ENCODE results near the gene C21orf91. TPM values are rescaled to one million over a fixed set of nuclear protein-coding genes. Genes with fewer than 3 reads are reported as not detected.

Gene C21orf91
- total RNA-seq (10 to 100 TPM; 39.6 to 42.8 TPM), polyA plus RNA-seq (54.1 TPM)

GRCh38 chr21:17819114-17819876 is at the start of gene C21orf91:
C21orf91 (minus strand) TSS chr21:17819356; CDS start chr21:17818318, 1,038 bp downstream.
- H3K4me1 Mint-ChIP-seq, result peaks cover 45 to 61% (median 57%) of the 10 kb centered on the region in 3 donors
- H3K4me1 ChIP-seq (ENCODE audit: insufficient read depth, low read length), result peaks cover 45% of the 10 kb centered on the region
- peak; percentile 77 to 93 (median 89) for DNase-seq
- H3K27me3 Mint-ChIP-seq, result no peaks in the 10 kb centered on the region
- H3K9me3 ChIP-seq (ENCODE audit: low read length), result no peaks in the 10 kb centered on the region
- H3K4me3 ChIP-seq (ENCODE audit: low read length), result peak within 1 kb of the TSS; percentile 70
- H3K36me3 Mint-ChIP-seq, result peaks cover 3 to 39% (median 5%) of the 10 kb centered on the region in 3 donors
- H3K27me3 ChIP-seq (ENCODE audit: insufficient read depth, low read length, poor library complexity, severe bottlenecking), result no peaks in the 10 kb centered on the region
- ChIA-PET CTCF (interaction anchor here (0.7 to 2.3 kb wide), 13 partner anchors 13 to 140 kb away, joined by 3 to 13 read pairs (median 7); no protein-coding TSS in a partner anchor), POLR2A (interaction anchor here (1.0 to 4.6 kb wide), 9 partner anchors 15 to 208 kb away, joined by 4 to 53 read pairs (median 10); no protein-coding TSS in a partner anchor)
- peak within 1 kb of the TSS; percentile 96 to 100 (median 99) for H3K27ac Mint-ChIP-seq
- H3K4me3 Mint-ChIP-seq, result peak within 1 kb of the TSS; percentile 95 to 99 (median 98)
- peak within 1 kb of the TSS; percentile 88 for H3K27ac ChIP-seq (ENCODE audit: low read depth, low read length)
- no peaks in the 10 kb centered on the region for H3K36me3 ChIP-seq (ENCODE audit: insufficient read depth, low read length)
- no peaks in the 10 kb centered on the region for H3K9me3 Mint-ChIP-seq

- no peaks in the 10 kb centered on the region for H3K27me3 ChIP-seq (ENCODE audit: insufficient read depth, low read length, poor library complexity, severe bottlenecking)
- CTCF ChIA-PET, result interaction anchor here (0.9 kb wide), 1 partner anchor 9 kb away, joined by 3 read pairs; no protein-coding TSS in a partner anchor
- no peak overlapping the region for H3K27ac Mint-ChIP-seq
- peaks cover 0 to 6% (median 0%) of the 10 kb centered on the region in 5 donors for H3K9me3 Mint-ChIP-seq
- no peaks in the 10 kb centered on the region for H3K4me1 Mint-ChIP-seq
- no peaks in the 10 kb centered on the region for H3K36me3 ChIP-seq (ENCODE audit: insufficient read depth, low read length)
- POLR2A ChIA-PET, result no interaction called here
- DNase-seq, result no peak
- peaks cover 2 to 3% of the 10 kb centered on the region in 2 donors for H3K27me3 Mint-ChIP-seq
- peaks cover 0 to 12% (median 3%) of the 10 kb centered on the region in 3 donors for H3K36me3 Mint-ChIP-seq
- H3K27ac ChIP-seq (ENCODE audit: low read depth, low read length), result no peak overlapping the region
- no peaks in the 10 kb centered on the region for H3K4me1 ChIP-seq (ENCODE audit: insufficient read depth, low read length)
- no peak overlapping the region for H3K4me3 ChIP-seq (ENCODE audit: low read length)
- H3K9me3 ChIP-seq (ENCODE audit: low read length), result no peaks in the 10 kb centered on the region
- no peak overlapping the region for H3K4me3 Mint-ChIP-seq
Observed at GRCh38 chr21:17866590-17866989, 47.4 kb upstream of the C21orf91 start.

- Mint-ChIP-seq H3K36me3 (peaks cover 0 to 2% (median 0%) of the 10 kb centered on the region in 3 donors), H3K4me3 (no peak overlapping the region), H3K4me1 (no peaks in the 10 kb centered on the region), H3K9me3 (peaks cover 0 to 2% (median 0%) of the 10 kb centered on the region in 5 donors), H3K27me3 (peaks cover 2 to 5% of the 10 kb centered on the region in 2 donors), H3K27ac (no peak overlapping the region)
- Histone ChIP-seq H3K4me1 (ENCODE audit: insufficient read depth, low read length) (no peaks in the 10 kb centered on the region), H3K4me3 (ENCODE audit: low read length) (no peak overlapping the region), H3K27me3 (ENCODE audit: insufficient read depth, low read length, poor library complexity, severe bottlenecking) (no peaks in the 10 kb centered on the region), H3K36me3 (ENCODE audit: insufficient read depth, low read length) (no peaks in the 10 kb centered on the region), H3K27ac (ENCODE audit: low read depth, low read length) (no peak overlapping the region), H3K9me3 (ENCODE audit: low read length) (no peaks in the 10 kb centered on the region)
- CTCF ChIA-PET, result no interaction called here
- DNase-seq, result no peak
- POLR2A ChIA-PET, result no interaction called here
Observed at GRCh38 chr21:17859661-17860060, 40.5 kb upstream of the C21orf91 start.

GRCh38 chr21:17858747-17859146 is 39.6 kb upstream of the C21orf91 start:
- H3K9me3 Mint-ChIP-seq, result peaks cover 0 to 2% (median 0%) of the 10 kb centered on the region in 5 donors
- POLR2A ChIA-PET, result no interaction called here
- H3K27me3 Mint-ChIP-seq, result peaks cover 0 to 5% of the 10 kb centered on the region in 2 donors
- no peak overlapping the region for H3K4me3 Mint-ChIP-seq
- Histone ChIP-seq H3K27ac (ENCODE audit: low read depth, low read length) (no peak overlapping the region), H3K4me3 (ENCODE audit: low read length) (no peak overlapping the region), H3K27me3 (ENCODE audit: insufficient read depth, low read length, poor library complexity, severe bottlenecking) (no peaks in the 10 kb centered on the region), H3K36me3 (ENCODE audit: insufficient read depth, low read length) (no peaks in the 10 kb centered on the region), H3K4me1 (ENCODE audit: insufficient read depth, low read length) (no peaks in the 10 kb centered on the region), H3K9me3 (ENCODE audit: low read length) (no peaks in the 10 kb centered on the region)
- no peak for DNase-seq
- CTCF ChIA-PET, result interaction anchor here (1.2 kb wide), 1 partner anchor 8 kb away, joined by 3 read pairs; no protein-coding TSS in a partner anchor
- H3K36me3 Mint-ChIP-seq, result peaks cover 0 to 1% (median 0%) of the 10 kb centered on the region in 3 donors
- H3K4me1 Mint-ChIP-seq, result no peaks in the 10 kb centered on the region
- no peak overlapping the region for H3K27ac Mint-ChIP-seq

GRCh38 chr21:17854745-17855144 is 35.6 kb upstream of the C21orf91 start:
- Mint-ChIP-seq H3K36me3 (peaks cover 0 to 4% (median 1%) of the 10 kb centered on the region in 3 donors), H3K27ac (no peak overlapping the region), H3K4me1 (no peaks in the 10 kb centered on the region), H3K4me3 (no peak overlapping the region), H3K9me3 (peaks cover 0 to 3% (median 1%) of the 10 kb centered on the region in 5 donors), H3K27me3 (peaks cover 0 to under 1% of the 10 kb centered on the region in 2 donors)
- H3K9me3 ChIP-seq (ENCODE audit: low read length), result no peaks in the 10 kb centered on the region
- H3K27ac ChIP-seq (ENCODE audit: low read depth, low read length), result no peak overlapping the region
- no peaks in the 10 kb centered on the region for H3K27me3 ChIP-seq (ENCODE audit: insufficient read depth, low read length, poor library complexity, severe bottlenecking)
- H3K4me3 ChIP-seq (ENCODE audit: low read length), result no peak overlapping the region
- CTCF ChIA-PET, result no interaction called here
- POLR2A ChIA-PET, result no interaction called here
- no peaks in the 10 kb centered on the region for H3K4me1 ChIP-seq (ENCODE audit: insufficient read depth, low read length)
- no peaks in the 10 kb centered on the region for H3K36me3 ChIP-seq (ENCODE audit: insufficient read depth, low read length)
- DNase-seq, result no peak

GRCh38 chr21:17853393-17854275 is 34.5 kb upstream of the C21orf91 start:
- no peak overlapping the region for H3K4me3 Mint-ChIP-seq
- no peak overlapping the region for H3K4me3 ChIP-seq (ENCODE audit: low read length)
- H3K36me3 Mint-ChIP-seq, result peaks cover 0 to 4% (median 2%) of the 10 kb centered on the region in 3 donors

GRCh38 chr21:17848228-17848627 is 29.1 kb upstream of the C21orf91 start:
- Mint-ChIP-seq H3K4me1 (no peaks in the 10 kb centered on the region), H3K4me3 (no peak overlapping the region), H3K27ac (peak overlapping the region in 1 of 8 donors; percentile 67), H3K9me3 (peaks cover 0 to 3% (median 0%) of the 10 kb centered on the region in 5 donors), H3K27me3 (no peaks in the 10 kb centered on the region), H3K36me3 (peaks cover 0 to 4% (median 3%) of the 10 kb centered on the region in 3 donors)
- H3K27me3 ChIP-seq (ENCODE audit: insufficient read depth, low read length, poor library complexity, severe bottlenecking), result no peaks in the 10 kb centered on the region
- no peaks in the 10 kb centered on the region for H3K4me1 ChIP-seq (ENCODE audit: insufficient read depth, low read length)
- POLR2A ChIA-PET, result no interaction called here
- H3K36me3 ChIP-seq (ENCODE audit: insufficient read depth, low read length), result no peaks in the 10 kb centered on the region
- no peak for DNase-seq
- CTCF ChIA-PET, result no interaction called here
- no peaks in the 10 kb centered on the region for H3K9me3 ChIP-seq (ENCODE audit: low read length)
- H3K27ac ChIP-seq (ENCODE audit: low read depth, low read length), result no peak overlapping the region
- no peak overlapping the region for H3K4me3 ChIP-seq (ENCODE audit: low read length)

More at GRCh38 chr21:17853393-17854275, 34.5 kb upstream of the C21orf91 start:
- Mint-ChIP-seq H3K4me1 (no peaks in the 10 kb centered on the region), H3K27ac (no peak overlapping the region), H3K9me3 (peaks cover 0 to 3% (median 1%) of the 10 kb centered on the region in 5 donors), H3K27me3 (no peaks in the 10 kb centered on the region)
- POLR2A ChIA-PET, result no interaction called here
- Histone ChIP-seq H3K27me3 (ENCODE audit: insufficient read depth, low read length, poor library complexity, severe bottlenecking) (no peaks in the 10 kb centered on the region), H3K9me3 (ENCODE audit: low read length) (no peaks in the 10 kb centered on the region), H3K4me1 (ENCODE audit: insufficient read depth, low read length) (no peaks in the 10 kb centered on the region), H3K36me3 (ENCODE audit: insufficient read depth, low read length) (no peaks in the 10 kb centered on the region), H3K27ac (ENCODE audit: low read depth, low read length) (no peak overlapping the region)
- CTCF ChIA-PET, result no interaction called here
- no peak for DNase-seq

All from CD8-positive, alpha-beta memory T cell (primary cell).